PC-3 (cell line): ENCODE results near the gene COMMD7. TPM values are rescaled to one million over a fixed set of nuclear protein-coding genes. Genes with fewer than 3 reads are reported as not detected.
"Not testable (repeated sequence)": the region's sequence is repeated elsewhere in the genome, so short reads cannot be mapped to it uniquely, and the experiment has no call there.

Experiments used
- ATAC-seq: fragments of 200-7000 bp; cut with Tn5 transposase; 2 replicates; pipeline ENCODE4 v1.9.1; 2020; ENCODE audit warnings: mild to moderate bottlenecking, moderate library complexity
- BruUV-seq: library from RNA; stranded (reverse); fragments of 400-500 nt; replicated peaks from 2 replicates; lab custom pipeline; 2021; lab: Mats Ljungman, UMichigan
- CTCF ChIA-PET: fragments of 300-600 bp; sonication (Branson Sonifier 250); formaldehyde crosslinking; loops from one replicate; lab custom pipeline; 2022; ENCODE audit warnings: antibody characterized with exemption; lab: Charles Lee
- POLR2A ChIA-PET: fragments of 300-600 bp; sonication (Branson Sonifier 250); formaldehyde crosslinking; loops from one replicate; lab custom pipeline; 2022; ENCODE audit warnings: antibody characterized with exemption; ENCODE audit not compliant: unreplicated experiment; lab: Charles Lee
- DNase-seq: peaks from one replicate; pipeline ENCODE4 v3.0.0-alpha.2; 2015
- H2AFZ ChIP-seq: fragments of 300-600 bp; sonication (generic); 2 replicates; pipeline ENCODE4 v1.6.0; 2016; ENCODE audit warnings: antibody characterized with exemption, low read length
- H3F3A ChIP-seq: fragments of 300-600 bp; sonication (generic); one replicate; pipeline ENCODE4 v1.6.0; 2017; ENCODE audit warnings: antibody characterized with exemption, low read length, control low read depth, mild to moderate bottlenecking; ENCODE audit not compliant: unreplicated experiment
- H3K27ac ChIP-seq: fragments of 300-600 bp; sonication (generic); 2 replicates; pipeline ENCODE4 v1.5.1; 2016; ENCODE audit warnings: mild to moderate bottlenecking, low read length
- H3K27me3 ChIP-seq: fragments of 300-600 bp; sonication (generic); 2 replicates; pipeline ENCODE4 v1.6.1; 2016; ENCODE audit warnings: low read length, mixed read lengths
- H3K36me3 ChIP-seq: fragments of 300-600 bp; sonication (generic); 2 replicates; pipeline ENCODE4 v1.6.1; 2016; ENCODE audit warnings: low read depth, mixed run types, low read length, mixed read lengths
- H3K4me1 ChIP-seq: fragments of 300-600 bp; sonication (generic); 2 replicates; pipeline ENCODE4 v1.5.1; 2016; ENCODE audit warnings: low read length; ENCODE audit not compliant: insufficient read depth
- H3K4me2 ChIP-seq: fragments of 300-600 bp; sonication (generic); 2 replicates; pipeline ENCODE4 v1.6.0; 2016; ENCODE audit warnings: low read length
- H3K4me3 ChIP-seq: fragments of 300-600 bp; sonication (generic); 2 replicates; pipeline ENCODE4 v1.5.1; 2016; ENCODE audit warnings: mild to moderate bottlenecking, low read length, mixed read lengths
- H3K79me2 ChIP-seq: fragments of 300-600 bp; sonication (generic); 2 replicates; pipeline ENCODE4 v1.6.1; 2017; ENCODE audit warnings: low read length, mixed read lengths
- H3K9ac ChIP-seq: fragments of 300-600 bp; sonication (generic); 2 replicates; pipeline ENCODE4 v1.6.0; 2016; ENCODE audit warnings: mild to moderate bottlenecking, low read length
- H3K9me2 ChIP-seq: fragments of 300-600 bp; sonication (generic); replicated peaks from 2 replicates; pipeline ENCODE4 v1.6.1; 2016; ENCODE audit warnings: mixed run types, low read length, mixed read lengths
- H3K9me3 ChIP-seq: fragments of 300-600 bp; sonication (generic); 2 replicates; pipeline ENCODE4 v1.6.1; 2016; ENCODE audit warnings: low read length, mixed read lengths
- H4K20me1 ChIP-seq: fragments of 300-600 bp; sonication (generic); 2 replicates; pipeline ENCODE4 v1.6.1; 2016; ENCODE audit warnings: low read length, mixed read lengths
- EZH2 ChIP-seq: fragments of 300-600 bp; sonication (generic); IDR thresholded peaks from one replicate; pipeline ENCODE4 v1.6.1; 2017; ENCODE audit warnings: antibody characterized with exemption, mild to moderate bottlenecking, low read length; ENCODE audit not compliant: unreplicated experiment
- EZH2phosphoT487 ChIP-seq: fragments of 300-600 bp; sonication (generic); IDR thresholded peaks from 2 replicates; pipeline ENCODE4 v1.6.1; 2018; ENCODE audit warnings: mild to moderate bottlenecking, antibody characterized with exemption, low read length, borderline replicate concordance
- intact Hi-C: fragments of 100-400 bp; cut with micrococcal nuclease; formaldehyde crosslinking; loops from 2 replicates; pipeline ENCODE4 v1.9.0; 2023
- total RNA-seq: library from RNA; depleted of rRNA; stranded (reverse); fragments of >200 nt; gene quantifications from 2 replicates; pipeline ENCODE4 v1.2.3, GENCODE V29; 2014
- TF ChIP-seq, protein P1 (sequence below): fragments of 300-600 bp; sonication (generic); conservative IDR thresholded peaks from 2 replicates; pipeline ENCODE4 v1.5.1; 2017; ENCODE audit warnings: antibody characterized with exemption, low read depth, mild to moderate bottlenecking, low read length

The COMMD7 gene
- total RNA-seq, 1 experiment from 2014 or later, result 33.5 TPM

DNA sequence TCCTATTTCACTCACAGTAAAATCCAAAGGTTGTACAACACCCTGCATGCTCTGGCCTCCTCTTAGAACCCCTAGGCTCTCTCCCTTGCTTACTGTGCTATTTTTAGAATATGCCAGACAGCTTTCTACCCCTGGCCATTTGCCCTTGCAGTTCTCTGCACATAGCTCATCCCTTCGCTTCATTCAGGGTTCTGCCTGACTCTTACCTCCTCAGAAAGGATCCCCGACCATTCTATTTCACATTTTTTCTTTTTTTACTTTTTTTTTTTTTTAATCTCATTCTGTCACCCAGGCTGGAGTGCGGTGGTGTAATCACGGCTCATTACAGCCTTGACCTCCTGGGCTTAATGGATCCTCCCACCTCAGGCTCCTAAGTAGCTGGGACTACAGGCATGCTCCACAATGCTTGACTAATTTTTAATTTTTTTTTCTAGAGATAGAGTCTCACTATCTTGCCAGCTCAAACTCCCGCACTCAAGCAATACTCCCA is 33.6 kb downstream of the COMMD7 start:
- H3K27me3 ChIP-seq, result no peaks in the 10 kb centered on the region
- no TSS peak for BruUV-seq
- no peaks in the 10 kb centered on the region for H3K9me2 ChIP-seq
- POLR2A ChIA-PET, result no interaction called here
- H3K4me1 ChIP-seq, result peaks cover 9% of the 10 kb centered on the region; the same call in 1 of the 2 replicates
- intact Hi-C loops, result no loop called here
- H3K4me3 ChIP-seq, result no peak overlapping the region
- TF ChIP-seq EZH2 (no peak), EZH2phosphoT487 (no peak)
- TF ChIP-seq, protein P1, sequence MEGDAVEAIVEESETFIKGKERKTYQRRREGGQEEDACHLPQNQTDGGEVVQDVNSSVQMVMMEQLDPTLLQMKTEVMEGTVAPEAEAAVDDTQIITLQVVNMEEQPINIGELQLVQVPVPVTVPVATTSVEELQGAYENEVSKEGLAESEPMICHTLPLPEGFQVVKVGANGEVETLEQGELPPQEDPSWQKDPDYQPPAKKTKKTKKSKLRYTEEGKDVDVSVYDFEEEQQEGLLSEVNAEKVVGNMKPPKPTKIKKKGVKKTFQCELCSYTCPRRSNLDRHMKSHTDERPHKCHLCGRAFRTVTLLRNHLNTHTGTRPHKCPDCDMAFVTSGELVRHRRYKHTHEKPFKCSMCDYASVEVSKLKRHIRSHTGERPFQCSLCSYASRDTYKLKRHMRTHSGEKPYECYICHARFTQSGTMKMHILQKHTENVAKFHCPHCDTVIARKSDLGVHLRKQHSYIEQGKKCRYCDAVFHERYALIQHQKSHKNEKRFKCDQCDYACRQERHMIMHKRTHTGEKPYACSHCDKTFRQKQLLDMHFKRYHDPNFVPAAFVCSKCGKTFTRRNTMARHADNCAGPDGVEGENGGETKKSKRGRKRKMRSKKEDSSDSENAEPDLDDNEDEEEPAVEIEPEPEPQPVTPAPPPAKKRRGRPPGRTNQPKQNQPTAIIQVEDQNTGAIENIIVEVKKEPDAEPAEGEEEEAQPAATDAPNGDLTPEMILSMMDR, result no peak
- no peak overlapping the region for H3K9ac ChIP-seq
- DNase-seq (no peak), ATAC-seq (no peak)
- no peak overlapping the region for H3K4me2 ChIP-seq
- H3K79me2 ChIP-seq, result no peaks in the 10 kb centered on the region
- H2AFZ ChIP-seq, result no peak overlapping the region
- CTCF ChIA-PET, result no interaction called here
- H3K27ac ChIP-seq, result no peak overlapping the region
- no peaks in the 10 kb centered on the region for H3K36me3 ChIP-seq
- H3F3A ChIP-seq, result no peaks in the 10 kb centered on the region
- H3K9me3 ChIP-seq, result no peaks in the 10 kb centered on the region
- no peaks in the 10 kb centered on the region for H4K20me1 ChIP-seq

GRCh38 chr20:32709029-32709631 is 34.1 kb downstream of the COMMD7 start:
- BruUV-seq, CTCF ChIA-PET: not testable (repeated sequence)
- POLR2A ChIA-PET, result interaction anchor here (0.6 kb wide), 1 partner anchor 9 kb away, joined by 3 read pairs; no protein-coding TSS in a partner anchor

DNA sequence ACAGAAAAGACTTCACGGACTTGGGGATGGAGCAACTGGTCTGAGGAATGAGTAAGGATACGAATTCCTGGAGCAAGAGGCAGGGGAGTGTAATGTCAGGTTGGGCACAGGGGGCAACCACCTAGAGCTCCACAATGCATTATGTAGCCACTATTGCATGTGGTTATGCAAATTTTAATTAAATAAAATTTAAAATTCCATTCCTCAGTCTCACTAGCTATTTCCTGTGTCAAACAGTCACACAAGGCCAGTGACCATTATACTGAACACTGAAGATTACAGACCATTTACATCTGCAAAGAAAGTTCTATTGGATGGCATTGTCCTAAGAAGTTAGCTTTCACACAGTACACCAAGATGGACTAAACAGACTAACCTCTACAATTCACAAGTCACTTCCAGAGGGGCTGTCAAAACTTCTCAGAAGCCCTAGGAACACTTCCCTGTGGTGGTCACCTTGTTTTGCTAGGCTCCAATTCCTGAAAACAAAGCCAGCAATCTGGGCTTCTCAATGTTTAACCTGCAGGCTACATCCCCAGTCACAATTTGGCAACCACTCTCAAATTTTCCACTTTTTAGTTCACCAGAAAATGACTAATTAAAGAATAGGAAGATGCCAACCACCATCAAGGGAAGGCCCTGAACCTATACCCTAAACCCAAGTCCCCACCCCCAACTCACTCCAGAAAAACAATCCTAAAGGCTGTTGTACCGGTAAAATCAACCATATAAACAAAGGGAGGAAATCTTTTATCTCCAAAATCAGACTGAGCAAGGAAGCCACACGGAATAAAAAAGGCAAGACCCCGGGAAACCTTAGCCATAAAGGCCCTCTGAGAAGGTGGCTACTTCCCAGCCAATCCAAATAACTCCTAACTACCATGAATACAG is 35.3 kb downstream of the COMMD7 start:
- TF ChIP-seq EZH2 (no peak), EZH2phosphoT487 (no peak)
- TF ChIP-seq, protein P1, result no peak
- Histone ChIP-seq H3K36me3 (no peaks in the 10 kb centered on the region; the same call in 1 of the 2 replicates), H3K4me1 (peaks cover 9% of the 10 kb centered on the region; the same call in 1 of the 2 replicates), H4K20me1 (no peaks in the 10 kb centered on the region), H3K4me2 (no peak overlapping the region), H3K9ac (no peak overlapping the region), H3K9me3 (no peaks in the 10 kb centered on the region), H2AFZ (no peak overlapping the region), H3K27me3 (no peaks in the 10 kb centered on the region), H3K27ac (no peak overlapping the region), H3K79me2 (no peaks in the 10 kb centered on the region), H3K4me3 (no peak overlapping the region), H3K9me2 (no peaks in the 10 kb centered on the region), H3F3A (no peaks in the 10 kb centered on the region)
- ATAC-seq (peak; percentile 51), DNase-seq (no peak)
- ChIA-PET CTCF (no interaction called here), POLR2A (interaction anchor here (0.6 kb wide), 1 partner anchor 10 kb away, joined by 3 read pairs; no protein-coding TSS in a partner anchor)
- intact Hi-C loops, result no loop called here
- BruUV-seq, result no TSS peak

More at GRCh38 chr20:32709029-32709631, 34.1 kb downstream of the COMMD7 start:
- H3K4me1 ChIP-seq, H3K4me2 ChIP-seq, ATAC-seq, intact Hi-C loops, H3K4me3 ChIP-seq, H3F3A ChIP-seq, H3K27me3 ChIP-seq, H3K9me3 ChIP-seq, H3K9me2 ChIP-seq, H3K79me2 ChIP-seq, H4K20me1 ChIP-seq, DNase-seq, H3K9ac ChIP-seq, H3K27ac ChIP-seq, H3K36me3 ChIP-seq, H2AFZ ChIP-seq: not testable (repeated sequence)
